K562 (cell line): ENCODE data around the gene PRKAR1B. TPM values are rescaled to one million over a fixed set of nuclear protein-coding genes. Genes with fewer than 3 reads are reported as not detected.

Experiments used
- BACH1 ChIP-seq: fragments of 200-800 bp; sonication (Bioruptor generic); IDR thresholded peaks from 2 replicates; pipeline ENCODE4 v1.6.1; 2016; ENCODE audit warnings: missing genetic modification characterization, missing compliant biosample characterization
- CEBPG ChIP-seq, 3 experiments: fragments of 200-800 bp in 1 of 3; sonication (Bioruptor generic) in 1 of 3; sonication (generic) in 1 of 3; formaldehyde crosslinking in 1 of 3; IDR thresholded peaks in 2 of 3; conservative IDR thresholded peaks in 1 of 3; 2 replicates each; pipeline versions ENCODE4 v1.6.1 to v1.8.0; 2016 to 2022; ENCODE audit warnings: missing compliant biosample characterization in 2 of 3, missing genetic modification characterization in 2 of 3, mild to moderate bottlenecking in 1 of 3, missing genetic modification reagents in 1 of 3
- COPS2 ChIP-seq: fragments of 450-650 bp; conservative IDR thresholded peaks from 2 replicates; pipeline ENCODE4 v1.6.1; 2016; ENCODE audit warnings: mild to moderate bottlenecking, moderate library complexity
- FIP1L1 ChIP-seq: fragments of 200-400 bp; formaldehyde crosslinking; IDR thresholded peaks from 2 replicates; pipeline ENCODE4 v1.6.1; 2018; ENCODE audit warnings: mild to moderate bottlenecking, low read depth, low read length; ENCODE audit not compliant: poor library complexity, severe bottlenecking
- FOXA3 ChIP-seq, 2 experiments: fragments of 450-650 bp in 1 of 2; sonication (generic) in 1 of 2; formaldehyde crosslinking; IDR thresholded peaks in 1 of 2; conservative IDR thresholded peaks in 1 of 2; 2 replicates each; pipeline versions ENCODE4 v1.4.0 to v1.8.0; 2020 to 2022; ENCODE audit warnings: mild to moderate bottlenecking in 2 of 2, missing genetic modification reagents in 1 of 2
- KLF10 ChIP-seq: fragments of 250-450 bp; sonication (Bioruptor Pico); IDR thresholded peaks from 2 replicates; pipeline ENCODE4 v1.6.1; 2021; ENCODE audit warnings: matching md5 sums
- PHF21A ChIP-seq: fragments of 450-650 bp; IDR thresholded peaks from 2 replicates; pipeline ENCODE4 v1.6.1; 2017; ENCODE audit warnings: low read depth, borderline replicate concordance
- PML ChIP-seq: IDR thresholded peaks from 2 replicates; pipeline ENCODE4 v1.6.1; 2012; ENCODE audit warnings: low read length, inconsistent platforms
- POLR2G ChIP-seq: fragments of 200-400 bp; formaldehyde crosslinking; IDR thresholded peaks from 2 replicates; pipeline ENCODE4 v1.6.1; 2017; ENCODE audit warnings: low read depth, mild to moderate bottlenecking, antibody characterized with exemption, low read length, moderate library complexity
- RBM17 ChIP-seq: fragments of 200-400 bp; formaldehyde crosslinking; IDR thresholded peaks from 2 replicates; pipeline ENCODE4 v1.6.1; 2017; ENCODE audit warnings: low read depth, mild to moderate bottlenecking, low read length, borderline replicate concordance
- RFX7 ChIP-seq: fragments of 250-450 bp; sonication (Bioruptor Pico); IDR thresholded peaks from 2 replicates; pipeline ENCODE4 v1.5.1; 2021; ENCODE audit warnings: mild to moderate bottlenecking
- SAFB ChIP-seq: fragments of 200-400 bp; formaldehyde crosslinking; IDR thresholded peaks from 2 replicates; pipeline ENCODE4 v1.6.1; 2017; ENCODE audit warnings: low read depth, low read length, borderline replicate concordance
- SMARCA5 ChIP-seq: fragments of 450-650 bp; IDR thresholded peaks from 2 replicates; pipeline ENCODE4 v1.6.1; 2016
- SMARCC2 ChIP-seq: fragments of 450-650 bp; IDR thresholded peaks from 2 replicates; pipeline ENCODE4 v1.6.1; 2017; ENCODE audit warnings: antibody characterized with exemption, moderate library complexity, mild to moderate bottlenecking, low read depth
- ZNF24 ChIP-seq: fragments of 450-650 bp; IDR thresholded peaks from 2 replicates; pipeline ENCODE4 v1.6.1; 2016
- ZNF695 ChIP-seq: fragments of 450-650 bp; formaldehyde crosslinking; IDR thresholded peaks from 2 replicates; pipeline ENCODE4 v1.4.0; 2020; ENCODE audit warnings: mild to moderate bottlenecking, moderate library complexity
- polyA plus RNA-seq, 8 experiments: library from polyadenylated mRNA; depleted of rRNA in 4 of 8; stranded (reverse) in 5 of 8; unstranded in 3 of 8; fragments of >200 nt; fragmentation: Nextera tagmentation in 2 of 8; fragmentation: Illumina TruSeq in 1 of 8; extraction: Ambion mirVana in 2 of 8; extraction: Trizol in 1 of 8; gene quantifications; 2 replicates each; pipeline versions ENCODE4 v1.2.1 to v1.2.3, GENCODE V29; 2011 to 2014; ENCODE audit warnings: inconsistent platforms in 1 of 8, missing spikeins in 1 of 8
- total RNA-seq, 7 experiments: library from RNA; depleted of rRNA in 6 of 7; stranded (reverse); fragments of >200 nt in 6 of 7; fragmentation: Illumina TruSeq in 2 of 7; extraction: Trizol in 2 of 7; gene quantifications; 2 replicates each; pipeline versions ENCODE4 v1.2.1 to v1.2.3, GENCODE V29; 2011 to 2021; ENCODE audit warnings: low replicate concordance in 1 of 7
- TF ChIP-seq, protein P1 (sequence below), 3 experiments: IDR thresholded peaks in 2 of 3; conservative IDR thresholded peaks in 1 of 3; 2 replicates each; pipeline ENCODE4 v1.5.1; 2011 to 2012; ENCODE audit warnings: low read length in 3 of 3, mild to moderate bottlenecking in 3 of 3, control low read depth in 2 of 3, improper control_type of control experiment in 1 of 3, inconsistent platforms in 1 of 3, low read depth in 1 of 3, mixed read lengths in 1 of 3, moderate library complexity in 1 of 3; ENCODE audit not compliant: insufficient read depth in 2 of 3
- TF ChIP-seq, protein P2 (sequence below): fragments of 250-450 bp; sonication (Bioruptor Pico); IDR thresholded peaks from 2 replicates; pipeline ENCODE4 v1.8.0; 2021; ENCODE audit warnings: mild to moderate bottlenecking, moderate library complexity
- TF ChIP-seq, protein P3 (sequence below): sonication (generic); formaldehyde crosslinking; IDR thresholded peaks from 2 replicates; pipeline ENCODE4 v1.8.0; 2022; ENCODE audit warnings: mild to moderate bottlenecking, missing genetic modification reagents

The PRKAR1B gene
- total and polyA plus RNA-seq, 9 of the 15 experiments (the other 6 are each of a cell fraction or from before 2014, with no cell fraction given): 0.99 to 30.5 (median 12.7) TPM

DNA sequence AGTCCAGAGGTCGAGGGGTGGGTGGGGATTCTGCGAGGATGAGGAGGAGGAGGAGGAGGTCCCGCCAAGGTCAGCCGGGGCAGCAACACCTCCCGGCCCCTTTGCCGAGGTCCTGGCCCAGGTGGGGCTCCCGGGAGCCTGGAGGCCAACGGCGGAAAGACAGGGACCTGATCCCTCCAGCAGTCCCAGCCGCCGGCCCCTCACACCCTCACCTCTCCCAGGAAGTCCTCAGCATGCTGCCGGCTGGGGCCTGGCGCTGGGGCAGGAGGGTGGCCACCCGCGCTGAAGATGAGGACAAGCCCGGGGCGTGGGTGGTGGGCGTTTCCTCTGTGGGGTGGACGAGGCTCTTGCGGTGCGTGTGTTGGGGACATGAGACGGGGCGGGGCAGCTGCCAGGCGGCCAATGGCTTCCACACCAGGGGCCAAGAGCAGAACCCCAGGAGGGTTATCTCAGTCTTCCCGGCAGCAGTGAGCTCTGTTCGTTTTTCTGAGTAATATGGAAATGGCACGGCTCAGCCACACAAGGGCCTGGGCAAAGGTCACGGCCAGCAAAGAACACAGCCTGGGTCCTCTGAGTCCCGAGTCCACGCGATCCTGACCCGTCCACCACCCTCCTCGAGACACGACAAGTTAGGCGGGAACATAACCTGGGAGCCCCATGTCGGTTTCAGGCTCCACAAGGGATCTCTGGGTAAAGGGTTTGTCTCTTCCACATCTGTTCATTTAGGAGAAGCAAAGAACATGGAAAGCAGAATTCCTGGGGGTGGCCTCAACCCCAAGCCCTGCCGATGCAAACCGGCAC lies 124.5 kb downstream of the PRKAR1B start (continued):
- TF ChIP-seq RBM17 (no peak), ZNF24 (no peak), CEBPG (CRISPR knock-in tag; IDR thresholded peaks at IDR 0.05) (no peak), CEBPG (tag; conservative IDR thresholded peaks at IDR 0.05 in 1 of 2, IDR thresholded peaks at IDR 0.05 in 1 of 2) (no peak), KLF10 (CRISPR knock-in tag) (no peak), PHF21A (no peak), ZNF695 (CRISPR knock-in tag) (no peak), POLR2G (peak; percentile 87), FOXA3 (CRISPR knock-in tag; conservative IDR thresholded peaks at IDR 0.05 in 1 of 2, IDR thresholded peaks at IDR 0.05 in 1 of 2) (no peak), BACH1 (tag) (no peak), SMARCA5 (no peak), SAFB (peak; percentile 55; the same call in 1 of the 2 replicates), PML (no peak), SMARCC2 (no peak), COPS2 (no peak), RFX7 (CRISPR knock-in tag) (no peak), FIP1L1 (no peak)
- TF ChIP-seq, protein P1, sequence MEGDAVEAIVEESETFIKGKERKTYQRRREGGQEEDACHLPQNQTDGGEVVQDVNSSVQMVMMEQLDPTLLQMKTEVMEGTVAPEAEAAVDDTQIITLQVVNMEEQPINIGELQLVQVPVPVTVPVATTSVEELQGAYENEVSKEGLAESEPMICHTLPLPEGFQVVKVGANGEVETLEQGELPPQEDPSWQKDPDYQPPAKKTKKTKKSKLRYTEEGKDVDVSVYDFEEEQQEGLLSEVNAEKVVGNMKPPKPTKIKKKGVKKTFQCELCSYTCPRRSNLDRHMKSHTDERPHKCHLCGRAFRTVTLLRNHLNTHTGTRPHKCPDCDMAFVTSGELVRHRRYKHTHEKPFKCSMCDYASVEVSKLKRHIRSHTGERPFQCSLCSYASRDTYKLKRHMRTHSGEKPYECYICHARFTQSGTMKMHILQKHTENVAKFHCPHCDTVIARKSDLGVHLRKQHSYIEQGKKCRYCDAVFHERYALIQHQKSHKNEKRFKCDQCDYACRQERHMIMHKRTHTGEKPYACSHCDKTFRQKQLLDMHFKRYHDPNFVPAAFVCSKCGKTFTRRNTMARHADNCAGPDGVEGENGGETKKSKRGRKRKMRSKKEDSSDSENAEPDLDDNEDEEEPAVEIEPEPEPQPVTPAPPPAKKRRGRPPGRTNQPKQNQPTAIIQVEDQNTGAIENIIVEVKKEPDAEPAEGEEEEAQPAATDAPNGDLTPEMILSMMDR (IDR thresholded peaks at IDR 0.05 in 2 of 3, conservative IDR thresholded peaks at IDR 0.05 in 1 of 3; ENCODE audit: insufficient read depth in 2 of 3, low read depth in 1 of 3, low read length in 3 of 3): peak in 1 of 3 experiments; percentile 3; a peak in 1 of 6 replicates
- TF ChIP-seq, protein P2, sequence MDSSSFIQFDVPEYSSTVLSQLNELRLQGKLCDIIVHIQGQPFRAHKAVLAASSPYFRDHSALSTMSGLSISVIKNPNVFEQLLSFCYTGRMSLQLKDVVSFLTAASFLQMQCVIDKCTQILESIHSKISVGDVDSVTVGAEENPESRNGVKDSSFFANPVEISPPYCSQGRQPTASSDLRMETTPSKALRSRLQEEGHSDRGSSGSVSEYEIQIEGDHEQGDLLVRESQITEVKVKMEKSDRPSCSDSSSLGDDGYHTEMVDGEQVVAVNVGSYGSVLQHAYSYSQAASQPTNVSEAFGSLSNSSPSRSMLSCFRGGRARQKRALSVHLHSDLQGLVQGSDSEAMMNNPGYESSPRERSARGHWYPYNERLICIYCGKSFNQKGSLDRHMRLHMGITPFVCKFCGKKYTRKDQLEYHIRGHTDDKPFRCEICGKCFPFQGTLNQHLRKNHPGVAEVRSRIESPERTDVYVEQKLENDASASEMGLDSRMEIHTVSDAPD: no peak
- TF ChIP-seq, protein P3, sequence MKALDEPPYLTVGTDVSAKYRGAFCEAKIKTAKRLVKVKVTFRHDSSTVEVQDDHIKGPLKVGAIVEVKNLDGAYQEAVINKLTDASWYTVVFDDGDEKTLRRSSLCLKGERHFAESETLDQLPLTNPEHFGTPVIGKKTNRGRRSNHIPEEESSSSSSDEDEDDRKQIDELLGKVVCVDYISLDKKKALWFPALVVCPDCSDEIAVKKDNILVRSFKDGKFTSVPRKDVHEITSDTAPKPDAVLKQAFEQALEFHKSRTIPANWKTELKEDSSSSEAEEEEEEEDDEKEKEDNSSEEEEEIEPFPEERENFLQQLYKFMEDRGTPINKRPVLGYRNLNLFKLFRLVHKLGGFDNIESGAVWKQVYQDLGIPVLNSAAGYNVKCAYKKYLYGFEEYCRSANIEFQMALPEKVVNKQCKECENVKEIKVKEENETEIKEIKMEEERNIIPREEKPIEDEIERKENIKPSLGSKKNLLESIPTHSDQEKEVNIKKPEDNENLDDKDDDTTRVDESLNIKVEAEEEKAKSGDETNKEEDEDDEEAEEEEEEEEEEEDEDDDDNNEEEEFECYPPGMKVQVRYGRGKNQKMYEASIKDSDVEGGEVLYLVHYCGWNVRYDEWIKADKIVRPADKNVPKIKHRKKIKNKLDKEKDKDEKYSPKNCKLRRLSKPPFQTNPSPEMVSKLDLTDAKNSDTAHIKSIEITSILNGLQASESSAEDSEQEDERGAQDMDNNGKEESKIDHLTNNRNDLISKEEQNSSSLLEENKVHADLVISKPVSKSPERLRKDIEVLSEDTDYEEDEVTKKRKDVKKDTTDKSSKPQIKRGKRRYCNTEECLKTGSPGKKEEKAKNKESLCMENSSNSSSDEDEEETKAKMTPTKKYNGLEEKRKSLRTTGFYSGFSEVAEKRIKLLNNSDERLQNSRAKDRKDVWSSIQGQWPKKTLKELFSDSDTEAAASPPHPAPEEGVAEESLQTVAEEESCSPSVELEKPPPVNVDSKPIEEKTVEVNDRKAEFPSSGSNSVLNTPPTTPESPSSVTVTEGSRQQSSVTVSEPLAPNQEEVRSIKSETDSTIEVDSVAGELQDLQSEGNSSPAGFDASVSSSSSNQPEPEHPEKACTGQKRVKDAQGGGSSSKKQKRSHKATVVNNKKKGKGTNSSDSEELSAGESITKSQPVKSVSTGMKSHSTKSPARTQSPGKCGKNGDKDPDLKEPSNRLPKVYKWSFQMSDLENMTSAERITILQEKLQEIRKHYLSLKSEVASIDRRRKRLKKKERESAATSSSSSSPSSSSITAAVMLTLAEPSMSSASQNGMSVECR: no peak
